SK-N-MC (cell line): ENCODE measurements around the gene LAMC2.

Experiments used
- EZH2 ChIP-seq: fragments of 200-600 bp; sonication (generic); IDR thresholded peaks from one replicate; pipeline ENCODE4 v1.6.1; 2017; ENCODE audit warnings: antibody characterized with exemption
- FOXP2 ChIP-seq: optimal IDR thresholded peaks from 2 replicates; pipeline ENCODE3; 2011; ENCODE audit warnings: mild to moderate bottlenecking, moderate library complexity; ENCODE audit not compliant: insufficient read depth; ENCODE audit errors: extremely low read length, control extremely low read depth
- POLR2AphosphoS5 ChIP-seq: IDR thresholded peaks from 2 replicates; pipeline ENCODE4 v1.6.1; 2012; ENCODE audit warnings: mild to moderate bottlenecking, low read depth, low read length, borderline replicate concordance

- TF ChIP-seq POLR2AphosphoS5: no peak
- TF ChIP-seq EZH2: no peak
- no peak for TF ChIP-seq FOXP2
Measured at GRCh38 chr1:183277821-183278738, 92.0 kb downstream of the LAMC2 start.
